ENCODE measurements around the gene TRAPPC14.

GRCh38 chr7:100148559-100149328 lies 9.8 kb downstream of the TRAPPC14 start, which contains the start of gene LAMTOR4:
- TF ChIP-seq CTCF (IDR thresholded peaks at IDR 0.05) (peak; percentile 13; the same call in 1 of the 2 replicates), RFX5 (IDR thresholded peaks at IDR 0.05; ENCODE audit: low read length) (peak; percentile 90), EP300 (IDR thresholded peaks at IDR 0.05; ENCODE audit: borderline replicate concordance in 1 of 2, low read depth in 1 of 2, low read length in 1 of 2) (peak in 1 of 2 experiments; percentile 17; a peak in 2 of 4 replicates), EZH2phosphoT487 (IDR thresholded peaks at IDR 0.05; ENCODE audit: borderline replicate concordance, low read depth) (no peak), FOSL2 (IDR thresholded peaks at IDR 0.05; ENCODE audit: borderline replicate concordance, low read depth) (no peak), RAD21 (IDR thresholded peaks at IDR 0.05; ENCODE audit: low read length) (no peak), MXI1 (IDR thresholded peaks at IDR 0.05; ENCODE audit: low read depth, low read length) (peak; percentile 93)
